HG03571 (cell line): ENCODE measurements around the gene CD86.
"Not testable (repeated sequence)": the region's sequence is repeated elsewhere in the genome, so short reads cannot be mapped to it uniquely, and the experiment has no call there.

Experiments
- ATAC-seq: cut with Tn5 transposase; IDR thresholded peaks from one replicate; pipeline ENCODE4 v1.9.1; 2021; ENCODE audit not compliant: unreplicated experiment

The CD86 gene

GRCh38 chr3:122148941-122149627 is 93.9 kb downstream of the CD86 start:
- ATAC-seq, result no peak

- ATAC-seq, result no peak
Measured at GRCh38 chr3:122151480-122151879, 96.3 kb downstream of the CD86 start.

- not testable (repeated sequence) for ATAC-seq
Measured at GRCh38 chr3:122164983-122165382, 109.8 kb downstream of the CD86 start.

GRCh38 chr3:122167630-122168029 is 112.5 kb downstream of the CD86 start:
- ATAC-seq, result no peak

GRCh38 chr3:122168044-122168443 is 112.9 kb downstream of the CD86 start:
- ATAC-seq, result no peak

GRCh38 chr3:122169911-122170310 is 114.7 kb downstream of the CD86 start:
- no peak for ATAC-seq
